NCI-H2029 treated with DMSO at 0.1 percent for 48 hours (cell line): ENCODE results near the gene CLCF1.
A peak's percentile ranks its signal among the peaks of the same experiment; 100 is the strongest.

Experiments used
- DNase-seq: peaks from one replicate; lab custom pipeline; 2025; lab: John Stamatoyannopoulos, UW

CLCF1 gene

GRCh38 chr11:67356387-67356863 is 17.0 kb downstream of the CLCF1 start:
- no peak for DNase-seq

- no peak for DNase-seq
Measured at GRCh38 chr11:67355794-67356386, 17.5 kb downstream of the CLCF1 start.

GRCh38 chr11:67355023-67355793 is 18.2 kb downstream of the CLCF1 start:
- no peak for DNase-seq

GRCh38 chr11:67354075-67355022 is 19.0 kb downstream of the CLCF1 start:
- DNase-seq, result no peak

- DNase-seq, result peak; percentile 79
Measured at GRCh38 chr11:67353317-67354074, 19.9 kb downstream of the CLCF1 start, which contains the start of gene POLD4. POLD4 (minus strand) TSS chr11:67353546; CDS start chr11:67353399, 147 bp downstream.

GRCh38 chr11:67352546-67353316 is 20.7 kb downstream of the CLCF1 start:
- peak; percentile 65 for DNase-seq

GRCh38 chr11:67351275-67352005 is 22.0 kb downstream of the CLCF1 start:
- DNase-seq, result peak; percentile 65

GRCh38 chr11:67349928-67350465 is 23.4 kb downstream of the CLCF1 start:
- DNase-seq, result no peak

GRCh38 chr11:67349457-67349856 is 23.9 kb downstream of the CLCF1 start:
- no peak for DNase-seq

- DNase-seq, result no peak
Measured at GRCh38 chr11:67349036-67349435, 24.4 kb downstream of the CLCF1 start.

GRCh38 chr11:67347964-67348749 is 25.2 kb downstream of the CLCF1 start:
- no peak for DNase-seq

- no peak for DNase-seq
Measured at GRCh38 chr11:67345920-67346819, 27.2 kb downstream of the CLCF1 start.

- no peak for DNase-seq
Measured at GRCh38 chr11:67345247-67345919, 28.0 kb downstream of the CLCF1 start.

GRCh38 chr11:67344264-67344663 is 29.1 kb downstream of the CLCF1 start:
- DNase-seq, result no peak

GRCh38 chr11:67337257-67337656 is 36.1 kb downstream of the CLCF1 start:
- DNase-seq, result no peak

- DNase-seq, result no peak
Measured at GRCh38 chr11:67332081-67332691, 41.2 kb downstream of the CLCF1 start.

- DNase-seq, result no peak
Measured at GRCh38 chr11:67323526-67323925, 49.9 kb downstream of the CLCF1 start.
